GM12865 (cell line): Measurements from ENCODE around the gene HDAC9.

ENCODE experiments used
- DNase-seq: peaks from one replicate; pipeline ENCODE4 v3.0.0; 2010; ENCODE audit warnings: low read depth
- H3K4me3 ChIP-seq: 2 replicates; pipeline ENCODE4 v1.5.1; 2011; ENCODE audit warnings: mild to moderate bottlenecking, low read depth, low read length, control low read depth
- CTCF ChIP-seq: IDR thresholded peaks from 2 replicates; pipeline ENCODE4 v1.5.1; 2011; ENCODE audit warnings: low read length, control low read depth, low read depth, inconsistent platforms; ENCODE audit not compliant: insufficient read depth; ENCODE audit errors: missing control alignments

The HDAC9 gene

GRCh38 chr7:18580950-18581349 lies 85.4 kb downstream of the HDAC9 start:
- no peak for DNase-seq
- H3K4me3 ChIP-seq = no peak overlapping the region
- no peak for TF ChIP-seq CTCF

- no peak overlapping the region for H3K4me3 ChIP-seq
- DNase-seq = no peak
Measured at GRCh38 chr7:18583305-18583704, 87.8 kb downstream of the HDAC9 start.

GRCh38 chr7:18590241-18590640 lies 94.7 kb downstream of the HDAC9 start:
- TF ChIP-seq CTCF = no peak
- DNase-seq = no peak
- H3K4me3 ChIP-seq = no peak overlapping the region

More at GRCh38 chr7:18583305-18583704, 87.8 kb downstream of the HDAC9 start:
- no peak for TF ChIP-seq CTCF

- H3K4me3 ChIP-seq = no peak overlapping the region
- TF ChIP-seq CTCF = peak; percentile 36
- DNase-seq = peak; percentile 35
Measured at GRCh38 chr7:18590744-18591340, 95.3 kb downstream of the HDAC9 start.

DNA sequence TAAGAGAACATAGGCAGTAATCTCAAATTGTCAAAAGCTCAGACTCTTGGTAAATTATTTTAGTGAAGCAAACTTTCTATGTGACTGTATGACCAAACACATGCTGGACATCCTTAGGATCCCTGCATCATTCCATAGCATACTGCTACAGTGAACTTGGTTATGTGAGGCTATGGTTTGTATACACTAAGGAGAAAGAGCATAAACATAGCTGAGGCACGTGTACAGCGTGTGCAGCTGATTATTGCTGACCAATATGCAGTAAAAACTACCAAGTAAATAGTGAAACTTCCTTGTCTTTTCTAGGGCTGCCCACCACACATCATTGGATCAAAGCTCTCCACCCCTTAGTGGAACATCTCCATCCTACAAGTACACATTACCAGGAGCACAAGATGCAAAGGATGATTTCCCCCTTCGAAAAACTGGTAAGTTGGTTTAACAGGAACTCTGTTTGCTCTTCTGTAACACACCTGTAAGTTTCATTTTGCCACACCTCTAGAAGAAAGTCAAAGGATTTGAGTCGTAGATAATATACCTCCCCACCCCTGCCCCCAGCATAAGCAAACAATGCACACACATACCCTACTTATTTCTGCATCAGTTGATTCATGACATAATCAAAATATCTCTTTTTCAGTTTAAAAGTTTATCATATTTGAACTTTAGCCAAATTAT lies 98.2 kb downstream of the HDAC9 start:
- DNase-seq = no peak
- no peak for TF ChIP-seq CTCF

DNA sequence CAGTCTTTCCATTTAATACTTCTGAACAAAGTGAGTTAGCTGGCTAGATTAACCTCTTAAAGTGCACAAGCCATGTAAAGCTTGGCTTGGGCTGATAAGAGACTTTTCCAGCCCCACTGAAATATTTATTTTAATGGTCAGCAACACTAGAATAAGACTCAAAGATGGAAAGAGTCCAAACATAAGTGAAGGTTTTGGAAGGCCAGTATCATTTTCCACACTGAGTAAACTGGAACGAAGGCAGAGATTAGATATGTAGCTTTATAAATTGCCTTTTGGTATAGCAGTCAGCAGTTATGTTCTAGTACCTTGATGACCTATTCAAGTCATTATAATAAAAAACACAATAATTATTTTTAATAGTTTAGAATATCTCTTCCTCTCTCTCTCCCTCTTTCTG lies 102.2 kb downstream of the HDAC9 start:
- H3K4me3 ChIP-seq = no peak overlapping the region
- no peak for TF ChIP-seq CTCF
- DNase-seq = no peak

More for the DNA sequence above, 98.2 kb downstream of the HDAC9 start:
- no peak overlapping the region for H3K4me3 ChIP-seq
